NCI-H1694 treated with DMSO at 0.1 percent for 48 hours (cell line): ENCODE results near the gene SPEM1.
A peak's percentile ranks its signal among the peaks of the same experiment; 100 is the strongest.

Experiments used
- DNase-seq: peaks from one replicate; lab custom pipeline; 2025; lab: John Stamatoyannopoulos, UW

Gene SPEM1, protein sequence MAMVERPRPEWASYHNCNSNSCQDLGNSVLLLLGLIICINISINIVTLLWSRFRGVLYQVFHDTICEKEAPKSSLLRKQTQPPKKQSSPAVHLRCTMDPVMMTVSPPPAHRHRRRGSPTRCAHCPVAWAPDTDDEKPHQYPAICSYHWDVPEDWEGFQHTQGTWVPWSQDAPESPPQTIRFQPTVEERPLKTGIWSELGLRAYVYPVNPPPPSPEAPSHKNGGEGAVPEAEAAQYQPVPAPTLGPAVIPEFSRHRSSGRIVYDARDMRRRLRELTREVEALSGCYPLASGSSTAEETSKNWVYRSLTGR

DNA sequence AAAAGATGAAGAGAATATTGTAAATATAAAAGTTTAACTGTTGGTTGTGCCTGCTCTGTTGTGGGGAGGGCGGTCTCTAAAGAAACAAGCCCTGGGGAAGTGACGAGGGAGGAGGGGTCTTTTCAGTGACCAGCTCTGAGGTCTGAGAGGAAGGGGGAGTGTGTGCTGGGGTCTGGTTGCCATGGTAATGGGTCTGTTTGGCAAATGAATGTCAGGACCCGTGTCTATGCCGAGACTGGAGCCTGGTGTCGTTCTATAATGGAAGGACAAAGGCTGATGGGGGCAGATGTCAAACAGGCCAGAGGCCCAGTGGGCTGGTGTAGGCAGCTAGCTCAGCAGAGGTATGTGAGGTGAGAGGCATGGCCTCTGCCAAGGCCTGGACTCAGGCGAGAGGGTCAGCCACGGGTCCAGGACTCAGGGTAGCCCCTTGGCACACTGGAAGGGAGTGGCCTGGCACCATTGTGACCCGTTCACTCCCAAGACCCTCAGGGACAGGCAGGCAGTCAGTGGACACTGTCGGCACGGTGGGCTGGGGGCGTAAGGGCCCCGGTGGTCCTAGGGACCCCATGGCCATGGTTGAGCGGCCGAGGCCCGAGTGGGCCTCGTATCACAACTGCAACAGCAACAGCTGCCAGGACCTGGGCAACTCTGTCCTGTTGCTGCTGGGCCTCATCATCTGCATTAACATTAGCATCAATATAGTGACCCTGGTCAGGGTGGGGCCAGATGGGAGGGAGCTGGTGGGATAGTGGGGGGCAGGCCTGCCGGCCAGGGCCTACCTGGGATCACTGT, at the start of gene SPEM1:
TSS of gene SPEM1 (plus strand) at position 506 of the 792 bp plus-strand sequence. CDS start at position 567, 61 bp downstream.
- no peak for DNase-seq

DNA sequence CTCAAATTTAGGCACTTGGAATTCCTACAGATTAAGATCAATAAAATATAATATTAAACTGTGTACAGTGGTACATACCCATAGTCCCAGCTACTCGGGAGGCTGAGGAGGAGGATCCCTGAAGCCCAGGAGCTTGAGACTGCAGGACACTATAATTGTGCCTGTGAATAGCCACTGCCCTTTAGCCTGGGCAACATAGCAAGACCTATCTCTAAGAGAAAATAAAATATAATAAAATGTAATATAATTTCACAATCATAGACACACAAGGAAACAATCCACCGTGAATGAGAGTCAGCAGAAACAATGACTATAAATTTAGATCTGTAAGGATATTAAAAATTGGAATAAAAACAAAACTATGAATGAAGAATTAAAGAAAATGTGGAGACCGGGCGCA, 49.3 kb upstream of the SPEM1 start:
- DNase-seq = no peak

DNA sequence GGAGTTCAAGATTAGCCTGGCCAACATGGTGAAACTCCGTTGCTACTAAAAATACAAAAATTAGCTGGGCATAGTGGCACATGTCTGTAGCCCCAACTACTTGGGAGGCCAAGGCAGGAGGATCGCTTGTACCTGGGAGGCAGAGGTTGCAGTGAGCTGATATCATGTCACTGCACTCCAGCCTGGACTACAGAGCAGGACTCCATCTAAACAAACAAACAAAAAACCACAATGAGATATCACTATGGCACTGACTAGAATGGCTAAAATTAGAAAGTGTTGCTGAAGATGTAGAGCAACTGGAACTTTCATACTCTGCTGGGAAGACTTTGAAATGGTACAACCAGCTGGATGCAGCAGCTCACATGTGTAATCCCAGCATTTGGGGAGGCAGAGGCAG, 45.8 kb upstream of the SPEM1 start:
- DNase-seq = no peak

DNA sequence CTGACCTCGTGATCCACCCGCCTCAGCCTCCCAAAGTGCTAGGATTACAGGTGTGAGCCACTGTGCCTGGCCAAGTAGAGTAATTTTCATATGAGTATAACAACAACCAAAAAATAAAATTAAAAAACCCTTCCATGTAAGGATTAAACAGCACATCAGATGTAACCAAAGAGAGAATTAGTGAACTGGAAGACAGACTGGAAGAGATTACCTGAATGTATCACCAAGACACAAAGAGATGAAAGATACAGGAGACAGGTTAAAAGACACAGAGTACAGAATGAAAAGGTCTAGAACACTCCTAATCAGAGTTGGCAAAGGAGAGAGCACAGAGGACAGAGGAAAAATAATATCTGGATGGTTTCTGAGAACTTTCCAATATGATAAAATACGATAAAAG, 41.0 kb upstream of the SPEM1 start:
- DNase-seq = no peak

DNA sequence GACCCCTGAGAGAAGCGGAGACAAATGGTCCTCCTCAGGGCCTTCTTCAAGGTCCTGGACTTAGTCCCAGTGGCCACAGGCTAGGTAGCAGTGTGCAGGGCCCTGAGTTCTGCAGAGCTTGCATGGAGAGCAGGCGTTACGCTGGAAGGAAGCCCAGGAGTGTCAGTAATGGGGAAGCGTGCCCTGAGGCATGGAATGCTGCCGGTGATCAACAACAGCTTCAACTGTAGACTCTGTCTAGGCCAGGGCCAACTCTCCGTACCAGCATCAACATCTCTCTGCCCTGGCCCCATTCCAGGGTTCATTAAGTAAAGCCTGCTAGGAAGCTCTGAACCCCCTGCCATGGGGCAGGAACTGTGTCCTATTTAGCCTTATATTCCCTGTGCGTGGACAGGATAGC, 39.8 kb upstream of the SPEM1 start:
- peak; percentile 8 for DNase-seq

DNA sequence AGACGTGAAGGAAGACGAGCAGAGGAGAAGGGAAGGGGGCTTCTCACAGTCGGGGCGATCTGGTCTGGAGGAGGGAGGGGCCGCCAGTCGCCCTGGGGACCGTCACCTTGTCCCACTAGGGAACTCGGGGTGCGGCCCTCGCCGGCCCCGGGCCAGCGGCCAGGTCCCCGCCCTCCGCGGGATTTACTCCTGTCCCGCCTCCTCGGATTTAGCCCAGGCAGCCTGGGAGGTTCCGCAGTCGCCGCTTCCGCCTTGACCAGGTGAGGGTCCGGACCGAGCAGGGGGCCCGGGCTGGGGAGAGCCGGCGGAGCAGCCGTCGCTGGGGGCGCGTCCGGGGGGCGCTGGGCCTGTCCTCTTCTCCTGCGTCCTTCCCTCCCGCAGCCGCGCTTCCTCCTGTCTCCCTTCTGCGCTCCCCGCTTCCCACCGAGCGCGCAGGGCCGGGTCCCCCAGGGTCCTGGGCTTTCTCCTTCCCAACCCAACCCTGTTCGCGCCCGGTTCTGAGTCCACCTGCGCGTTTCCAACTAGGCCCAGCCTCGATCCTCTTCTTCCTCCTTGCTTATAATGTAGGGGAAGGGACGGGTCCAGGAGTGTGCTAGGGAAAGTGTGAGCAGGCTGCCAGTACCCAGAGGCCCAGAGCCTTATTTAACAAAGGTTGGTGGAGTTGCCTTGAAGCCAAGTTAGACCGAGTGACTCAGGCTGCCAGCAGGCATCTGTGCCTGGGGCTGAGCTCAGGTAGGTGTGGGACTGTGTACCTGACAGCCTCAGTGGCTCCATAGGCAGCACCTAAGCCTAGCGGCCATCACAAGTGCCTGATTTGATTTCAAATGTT, 39.1 kb upstream of the SPEM1 start, which contains the start of gene TNK1:
TSS of gene TNK1 (plus strand) at position 235 of the 829 bp plus-strand sequence. CDS start 1,838 bp downstream, outside the sequence.
- DNase-seq = no peak

DNA sequence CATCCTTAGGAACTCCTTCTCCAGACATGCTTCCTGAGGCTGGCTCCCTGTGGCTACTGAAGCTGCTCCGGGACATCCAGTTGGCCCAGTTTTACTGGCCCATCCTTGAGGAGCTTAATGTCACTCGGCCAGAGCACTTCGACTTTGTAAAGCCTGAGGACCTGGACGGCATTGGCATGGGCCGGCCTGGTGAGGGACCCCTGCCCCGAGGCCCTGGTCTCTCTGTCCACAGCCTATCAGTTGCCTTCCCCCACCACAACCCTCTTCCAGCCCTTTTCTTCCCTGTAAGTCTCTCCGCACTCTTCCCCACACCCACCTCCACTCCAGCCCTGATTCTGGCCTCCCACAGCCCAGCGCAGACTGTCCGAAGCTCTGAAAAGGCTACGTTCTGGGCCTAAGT, 37.2 kb upstream of the SPEM1 start:
- DNase-seq = no peak

DNA sequence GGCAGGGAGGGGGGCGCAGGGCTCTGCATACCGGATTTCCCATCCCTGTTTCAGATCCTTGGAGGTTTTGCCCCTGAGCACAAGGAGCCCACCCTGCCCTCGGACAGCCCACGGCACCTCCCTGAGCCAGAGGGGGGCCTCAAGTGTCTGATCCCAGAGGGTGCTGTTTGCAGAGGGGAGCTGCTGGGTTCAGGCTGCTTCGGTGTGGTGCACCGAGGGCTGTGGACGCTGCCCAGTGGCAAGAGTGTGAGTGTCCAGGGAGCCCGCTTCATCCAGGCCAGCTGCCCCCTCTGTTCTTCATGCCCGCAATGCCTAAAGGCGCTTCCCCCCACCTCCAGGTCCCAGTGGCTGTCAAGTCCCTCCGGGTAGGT, 36.8 kb upstream of the SPEM1 start:
- no peak for DNase-seq

DNA sequence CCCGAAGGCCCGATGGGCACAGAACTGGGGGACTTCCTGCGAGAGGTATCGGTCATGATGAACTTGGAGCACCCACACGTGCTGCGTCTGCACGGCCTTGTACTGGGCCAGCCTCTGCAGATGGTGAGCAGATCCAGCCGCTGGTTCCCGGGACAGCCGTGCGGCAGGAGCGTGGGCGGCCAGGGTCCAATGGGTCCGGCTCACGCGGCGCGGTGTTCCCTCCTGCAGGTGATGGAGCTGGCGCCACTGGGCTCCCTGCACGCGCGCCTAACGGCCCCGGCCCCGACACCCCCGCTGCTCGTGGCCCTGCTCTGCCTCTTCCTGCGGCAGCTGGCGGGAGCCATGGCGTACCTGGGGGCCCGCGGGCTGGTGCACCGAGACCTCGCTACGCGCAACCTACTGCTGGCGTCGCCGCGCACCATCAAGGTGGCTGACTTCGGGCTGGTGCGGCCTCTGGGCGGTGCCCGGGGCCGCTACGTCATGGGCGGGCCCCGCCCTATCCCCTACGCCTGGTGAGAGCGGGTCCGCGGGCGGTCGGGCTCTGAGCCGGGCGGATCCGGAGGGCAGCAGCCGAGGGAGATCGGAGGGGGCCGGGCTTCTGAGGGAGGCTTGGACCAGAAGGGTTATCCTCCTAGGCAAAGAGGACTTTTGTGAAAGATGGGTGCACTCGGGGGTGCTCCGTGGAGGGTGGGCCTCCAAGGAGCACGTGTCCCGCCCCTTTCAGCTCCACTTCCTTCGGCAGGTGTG, 36.2 kb upstream of the SPEM1 start:
- no peak for DNase-seq

DNA sequence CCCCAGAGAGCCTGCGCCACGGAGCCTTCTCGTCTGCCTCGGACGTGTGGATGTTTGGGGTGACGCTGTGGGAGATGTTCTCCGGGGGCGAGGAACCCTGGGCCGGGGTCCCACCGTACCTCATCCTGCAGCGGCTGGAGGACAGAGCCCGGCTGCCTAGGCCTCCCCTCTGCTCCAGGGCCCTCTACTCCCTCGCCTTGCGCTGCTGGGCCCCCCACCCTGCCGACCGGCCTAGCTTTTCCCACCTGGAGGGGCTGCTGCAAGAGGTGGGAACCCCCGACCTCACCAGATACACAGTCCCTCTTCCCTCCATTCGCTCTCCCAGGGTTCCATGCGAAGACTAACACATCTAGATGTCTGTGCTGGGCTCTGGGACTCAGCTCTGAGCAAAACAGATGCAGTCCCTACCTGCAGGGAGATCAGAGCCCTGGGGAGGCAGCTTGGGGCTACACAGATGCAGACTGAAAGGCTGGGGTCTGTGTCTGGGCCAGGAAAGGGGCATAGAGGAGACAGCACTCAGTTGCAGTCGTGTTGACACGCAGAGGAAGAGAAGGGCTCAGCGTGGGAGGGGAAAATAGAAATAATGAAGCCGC, 35.5 kb upstream of the SPEM1 start:
- no peak for DNase-seq

DNA sequence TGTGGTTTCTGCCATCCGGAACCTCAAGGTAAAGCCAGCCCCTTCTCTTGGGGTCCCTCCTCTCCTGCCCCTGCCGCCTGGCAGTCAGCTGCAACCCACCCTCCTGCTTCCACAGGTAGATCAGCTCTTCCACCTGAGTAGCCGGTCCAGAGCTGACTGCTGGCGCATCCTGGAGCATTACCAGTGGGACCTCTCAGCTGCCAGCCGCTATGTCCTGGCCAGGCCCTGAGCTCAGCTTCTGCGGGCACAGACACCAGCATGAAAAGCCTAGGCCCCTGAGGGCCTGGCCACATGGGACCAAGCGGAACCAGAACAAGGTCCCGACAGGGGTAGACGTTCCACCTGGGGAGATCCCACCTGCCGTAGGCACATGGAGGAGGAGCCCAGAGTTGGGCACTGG, 31.3 kb upstream of the SPEM1 start:
- DNase-seq = no peak

DNA sequence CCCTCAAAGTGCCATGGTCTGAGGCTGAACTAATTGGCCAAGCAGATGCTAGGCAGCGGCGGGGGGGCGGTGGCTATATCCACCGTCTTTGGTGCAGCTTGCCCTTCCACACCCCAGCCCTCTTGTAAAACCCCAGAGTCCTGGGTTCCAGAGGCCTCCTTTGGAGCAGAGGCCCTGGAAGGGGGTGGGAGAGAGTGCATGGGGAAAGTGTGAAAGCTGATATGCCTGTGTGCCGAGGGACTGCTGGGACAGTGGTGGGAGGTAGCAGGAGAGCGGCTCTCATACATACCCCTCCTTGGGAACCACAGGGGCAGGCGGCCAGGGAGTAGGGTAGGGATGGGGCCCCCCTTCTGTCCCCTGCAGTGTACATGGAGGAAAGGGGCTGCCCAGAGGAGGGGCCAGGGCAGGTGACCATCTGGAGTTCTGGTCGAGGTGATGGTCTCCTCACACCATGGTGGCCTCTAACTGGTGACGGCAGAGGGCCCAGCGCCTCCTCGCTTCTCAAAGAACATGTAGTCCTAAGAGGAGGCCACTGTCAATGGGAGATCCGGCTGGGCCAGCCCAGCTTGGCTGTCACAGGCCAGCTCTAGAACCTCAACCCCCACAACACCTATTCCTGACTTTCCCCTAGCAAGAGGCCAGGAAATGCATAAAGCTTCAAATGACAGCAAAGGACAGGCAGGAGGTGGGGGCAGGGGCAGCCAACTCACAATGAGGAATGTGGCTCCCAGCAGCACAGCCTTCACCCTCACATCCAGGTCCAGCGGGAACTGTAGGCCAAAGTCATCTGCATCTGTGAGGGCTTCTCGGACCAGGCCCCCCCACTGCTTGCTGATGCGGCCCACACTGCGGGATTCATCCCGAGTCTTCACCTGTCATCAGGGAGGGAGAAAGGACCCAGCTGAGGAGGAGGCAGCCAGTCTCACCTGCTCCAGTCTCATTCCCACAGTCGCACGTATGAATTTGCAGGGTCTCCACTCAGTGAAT, 29.9 kb upstream of the SPEM1 start:
- DNase-seq = no peak

DNA sequence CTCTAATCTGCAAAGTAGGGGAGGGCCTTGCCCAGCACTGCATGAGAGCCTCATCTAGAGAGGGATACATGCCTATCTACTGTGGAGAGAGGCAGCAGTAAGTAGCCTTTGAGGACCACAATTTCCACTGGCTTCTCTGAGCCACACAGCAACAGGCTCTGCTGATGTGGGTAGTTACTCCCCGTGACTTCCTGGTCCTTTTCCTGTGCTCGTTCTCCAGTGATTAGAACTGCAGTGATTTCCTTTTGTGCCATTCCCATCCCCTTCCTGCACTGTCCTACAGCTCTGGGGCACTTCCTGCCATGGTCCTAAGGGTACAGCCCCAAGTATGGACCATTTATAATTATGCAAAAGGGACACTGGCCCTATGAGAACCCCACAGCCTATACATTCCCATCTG, 28.8 kb upstream of the SPEM1 start:
- DNase-seq = no peak

DNA sequence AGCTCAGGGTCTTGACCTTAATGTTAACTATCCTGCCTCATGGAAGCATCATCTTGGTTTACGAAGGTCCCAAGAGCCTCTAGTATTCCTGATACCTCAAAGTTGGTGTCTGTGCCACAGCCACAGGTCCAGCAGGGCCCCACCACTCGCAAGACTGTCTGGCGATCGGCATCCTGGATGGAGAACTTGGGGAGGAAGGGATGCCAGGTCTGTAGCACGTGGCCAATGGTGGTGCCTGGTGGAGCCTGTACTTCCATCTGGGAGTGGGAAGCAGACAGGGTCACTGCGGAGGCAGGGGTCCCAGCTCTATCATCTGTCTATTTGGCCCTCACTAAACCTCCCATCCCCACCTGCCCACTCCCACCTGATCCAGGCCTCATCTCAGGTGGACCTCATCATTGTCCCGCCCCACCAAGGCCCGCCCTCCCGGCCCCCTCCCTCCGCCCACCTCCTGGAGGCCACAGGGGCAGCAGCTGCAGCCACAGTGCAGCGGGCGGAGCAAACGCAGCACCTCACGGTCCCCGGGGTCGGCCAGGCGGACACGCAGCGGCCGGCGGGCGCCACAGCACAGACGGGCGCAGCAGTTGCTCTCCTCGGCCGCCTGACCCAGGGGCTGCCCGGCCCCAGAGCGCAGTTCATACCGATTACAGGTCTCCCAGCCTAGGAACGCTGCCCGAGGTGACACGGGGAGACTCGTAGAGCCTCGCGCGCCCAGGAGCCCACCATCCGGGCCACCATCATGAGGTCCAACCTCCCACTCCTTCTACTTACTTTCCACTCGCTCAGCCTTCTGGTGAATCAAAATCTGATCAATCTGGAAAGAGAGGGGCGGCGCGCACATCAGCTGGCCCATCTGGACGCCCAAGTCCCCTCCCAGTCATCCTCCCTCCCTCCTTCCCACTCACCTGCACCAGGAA, 27.2 kb upstream of the SPEM1 start:
- no peak for DNase-seq

DNA sequence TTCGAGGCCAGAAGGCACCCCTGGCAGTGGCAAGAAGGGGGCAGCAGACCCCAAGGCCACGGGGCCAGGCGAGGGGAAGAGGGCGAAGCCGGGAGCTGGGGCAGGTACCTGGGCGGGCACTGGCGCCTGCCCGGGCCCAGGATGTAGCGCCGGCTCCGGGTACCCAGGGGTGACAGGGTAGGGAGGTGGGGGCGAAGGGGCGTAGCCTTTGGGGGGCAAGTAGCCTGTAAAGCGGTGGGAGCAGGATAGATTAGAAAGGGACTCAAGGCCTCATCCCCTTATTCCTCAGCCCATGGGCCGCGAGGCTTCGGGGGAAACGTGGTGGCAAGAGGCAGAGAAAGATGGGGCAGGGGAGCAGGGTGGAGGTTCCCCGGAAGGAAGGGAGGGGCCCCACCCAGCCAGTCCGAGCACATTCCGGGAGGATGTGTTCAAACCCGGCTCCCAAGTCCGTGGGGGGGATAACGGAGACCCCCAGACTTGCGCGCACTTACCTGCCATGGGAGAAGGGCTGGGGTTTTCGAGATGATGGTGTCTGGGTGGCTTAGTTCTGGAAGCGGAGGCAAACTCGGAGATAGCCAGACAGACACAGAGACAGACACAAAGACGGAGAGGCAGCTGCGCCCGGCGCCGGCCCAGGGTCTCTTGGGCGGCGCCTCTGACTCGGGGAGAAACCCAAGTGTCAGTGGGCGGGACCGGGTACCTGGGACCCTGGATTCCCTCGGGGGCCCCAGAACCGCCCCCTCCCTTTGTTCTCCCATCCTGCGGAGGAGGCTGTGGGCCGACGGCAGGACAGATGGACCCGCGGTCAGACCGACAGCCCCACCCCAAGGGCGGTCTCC, 26.3 kb upstream of the SPEM1 start:
- DNase-seq = no peak

DNA sequence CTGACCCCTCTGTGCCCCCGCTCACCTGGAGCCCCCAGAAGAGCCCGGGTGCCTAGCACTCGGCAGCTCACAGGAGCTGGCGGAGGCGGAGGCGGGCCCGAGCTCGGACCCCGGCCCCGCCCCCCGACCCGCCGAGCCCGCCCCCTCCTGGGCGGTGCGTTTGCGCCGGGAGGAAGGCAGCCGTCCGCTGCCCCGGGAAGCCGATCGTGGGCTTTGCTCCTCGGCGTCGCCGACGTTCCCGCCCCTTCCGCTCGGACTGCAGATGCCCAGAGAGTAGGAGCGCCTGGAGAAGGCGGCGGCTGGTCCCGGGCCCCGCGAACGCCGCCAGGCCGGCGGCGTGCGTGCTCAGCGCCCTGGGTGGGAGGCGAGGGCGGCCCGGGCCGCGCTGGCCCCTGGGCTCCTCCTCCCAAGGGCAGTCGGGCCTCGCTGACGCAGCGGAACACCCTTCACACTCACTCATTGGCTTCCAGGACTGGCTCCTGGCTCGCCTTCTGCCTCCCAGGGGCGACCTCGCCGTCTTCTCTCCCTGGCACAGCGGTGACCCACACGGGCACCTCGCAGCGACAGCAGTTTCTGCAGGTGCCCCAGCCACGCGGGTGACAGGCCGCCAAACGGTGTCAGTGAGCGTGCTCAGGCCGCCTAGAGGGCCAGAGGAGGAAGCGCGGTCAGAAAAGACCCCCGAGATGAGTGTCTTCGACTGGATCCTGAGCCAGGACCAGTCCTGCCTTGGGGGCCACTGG, 25.5 kb upstream of the SPEM1 start, which contains the start of gene PLSCR3:
TSS of gene PLSCR3 (minus strand) at position 74 of the 740 bp plus-strand sequence. CDS start 415 bp downstream, outside the sequence.
- DNase-seq = peak; percentile 56

DNA sequence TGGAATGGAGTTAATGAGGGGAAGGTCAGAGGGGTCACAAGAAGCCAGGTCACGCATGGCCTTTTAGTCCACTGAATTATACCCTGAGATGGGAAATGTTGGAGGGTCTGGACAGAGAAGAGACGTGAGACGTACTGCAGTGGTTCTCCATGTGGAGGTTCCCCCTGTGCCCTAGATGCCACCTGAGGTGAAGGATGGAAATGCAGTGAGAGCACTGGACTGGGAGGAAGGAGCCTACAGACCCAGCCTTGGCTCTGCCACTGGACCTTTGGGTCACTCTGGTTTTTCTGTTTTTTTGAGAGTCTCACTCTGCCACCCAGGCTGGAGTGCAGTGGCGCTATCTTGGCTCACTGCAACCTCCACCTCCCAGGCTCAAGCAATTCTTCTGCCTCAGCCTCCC, 24.0 kb upstream of the SPEM1 start:
- no peak for DNase-seq
